GM13977 (cell line): ENCODE results near the gene CDKL4.
"Not testable (repeated sequence)": the region's sequence is repeated elsewhere in the genome, so short reads cannot be mapped to it uniquely, and the experiment has no call there.

ENCODE experiments used
- DNase-seq: peaks from one replicate; pipeline ENCODE4 v3.0.0; 2012; ENCODE audit warnings: low spot score
- CTCF ChIP-seq: IDR thresholded peaks from 2 replicates; pipeline ENCODE4 v1.5.1; 2012; ENCODE audit warnings: mild to moderate bottlenecking, control low read depth; ENCODE audit not compliant: insufficient read depth; ENCODE audit errors: extremely low read depth, missing control alignments
- in situ Hi-C: fragments of 300-500 bp; cut with MboI; formaldehyde crosslinking; loops from one replicate; pipeline ENCODE4 v1.12.0; 2022; ENCODE audit warnings: low sequenced_read_pairs, low pct_unique_long_range_greater_than_20kb, mixed read lengths, inconsistent platforms; ENCODE audit not compliant: unreplicated experiment

CDKL4 gene

GRCh38 chr2:39256040-39256439 lies 12.3 kb upstream of the CDKL4 start:
- no peak for TF ChIP-seq CTCF
- DNase-seq = no peak
- in situ Hi-C loops = no loop called here

GRCh38 chr2:39252888-39253518 lies 9.2 kb upstream of the CDKL4 start:
- in situ Hi-C loops = no loop called here
- no peak for DNase-seq
- no peak for TF ChIP-seq CTCF

- DNase-seq = no peak
- TF ChIP-seq CTCF = no peak
- in situ Hi-C loops = loop anchor here (25.0 kb wide), 1 partner anchor 490 kb away; no protein-coding TSS in a partner anchor
Measured at GRCh38 chr2:39247512-39248043, 3.8 kb upstream of the CDKL4 start.

GRCh38 chr2:39246382-39246980 lies 2.7 kb upstream of the CDKL4 start:
- DNase-seq = no peak
- in situ Hi-C loops = loop anchor here (25.0 kb wide), 1 partner anchor 491 kb away; no protein-coding TSS in a partner anchor
- no peak for TF ChIP-seq CTCF

GRCh38 chr2:39244963-39245625 lies 1.3 kb upstream of the CDKL4 start:
- in situ Hi-C loops = loop anchor here (25.0 kb wide), 1 partner anchor 492 kb away; no protein-coding TSS in a partner anchor

GRCh38 chr2:39244241-39244862 lies 582 bp upstream of the CDKL4 start:
- not testable (repeated sequence) for DNase-seq
- in situ Hi-C loops = loop anchor here (25.0 kb wide), 1 partner anchor 493 kb away; no protein-coding TSS in a partner anchor

More at GRCh38 chr2:39244963-39245625, 1.3 kb upstream of the CDKL4 start:
- DNase-seq = not testable (repeated sequence)

GRCh38 chr2:39241588-39241987 lies 2.2 kb downstream of the CDKL4 start:
- in situ Hi-C loops = loop anchor here (25.0 kb wide), 1 partner anchor 496 kb away; no protein-coding TSS in a partner anchor
- no peak for DNase-seq
- no peak for TF ChIP-seq CTCF
